Large intestine (tissue), 3 donors: Measurements from ENCODE around the gene CD300LF. TPM values are rescaled to one million over a fixed set of nuclear protein-coding genes. Genes with fewer than 3 reads are reported as not detected.

ENCODE experiments used
- DNase-seq, 2 donors: peaks; one replicate each; pipeline versions ENCODE4 v3.0.0 to v3.0.0-alpha.2; 2013
- H3K27ac ChIP-seq: one replicate; pipeline ENCODE4 v1.5.1; 2013; ENCODE audit warnings: low read length
- H3K27me3 ChIP-seq: 2 replicates; pipeline ENCODE4 v1.6.1; 2013; ENCODE audit warnings: low read length; ENCODE audit not compliant: control insufficient read depth, insufficient read depth
- H3K36me3 ChIP-seq: 2 replicates; pipeline ENCODE4 v1.6.1; 2013; ENCODE audit warnings: low read length; ENCODE audit not compliant: control insufficient read depth, insufficient read depth
- H3K4me1 ChIP-seq: one replicate; pipeline ENCODE4 v1.6.1; 2013; ENCODE audit warnings: low read length; ENCODE audit not compliant: control insufficient read depth, insufficient read depth
- H3K4me3 ChIP-seq: one replicate; pipeline ENCODE4 v1.5.1; 2013; ENCODE audit warnings: low read length
- H3K9me3 ChIP-seq: one replicate; pipeline ENCODE4 v1.6.1; 2013; ENCODE audit warnings: mild to moderate bottlenecking, low read depth, low read length, moderate library complexity; ENCODE audit not compliant: control insufficient read depth
- WGBS: methylation state at CpG from one replicate; pipeline ENCODE4 v1.1.5; 2013; ENCODE audit warnings: low lambda C conversion rate; ENCODE audit not compliant: insufficient coverage; 5-methylcytosine and 5-hydroxymethylcytosine counted together
- polyA plus RNA-seq: library from polyadenylated mRNA; unstranded; fragments of 120-200 nt; gene quantifications from one replicate; pipeline ENCODE4 v1.2.1, GENCODE V29; 2013

CD300LF gene
- polyA plus RNA-seq, 1 donor = 2.2 TPM

GRCh38 chr17:74694081-74694480, 18.6 kb downstream of the CD300LF start:
- 90% methylated on average over 2 of the region's 4 CpGs for WGBS
- H3K27ac ChIP-seq = no peak overlapping the region
- H3K4me3 ChIP-seq = no peak overlapping the region
- no peaks in the 10 kb centered on the region for H3K9me3 ChIP-seq
- no peaks in the 10 kb centered on the region for H3K36me3 ChIP-seq
- peaks cover 3% of the 10 kb centered on the region for H3K27me3 ChIP-seq
- no peaks in the 10 kb centered on the region for H3K4me1 ChIP-seq
- DNase-seq = no peak

GRCh38 chr17:74691151-74691550, 21.6 kb downstream of the CD300LF start:
- H3K27ac ChIP-seq = no peak overlapping the region

GRCh38 chr17:74690409-74690825, 22.3 kb downstream of the CD300LF start:
- Histone ChIP-seq H3K27ac (no peak overlapping the region), H3K27me3 (peaks cover 4% of the 10 kb centered on the region), H3K4me3 (no peak overlapping the region), H3K9me3 (no peaks in the 10 kb centered on the region), H3K4me1 (no peaks in the 10 kb centered on the region), H3K36me3 (no peaks in the 10 kb centered on the region)
- DNase-seq = no peak
- no CpG with 5 or more reads among the region's 6 CpGs for WGBS

More at GRCh38 chr17:74691151-74691550, 21.6 kb downstream of the CD300LF start:
- WGBS = 40% methylated on average over 1 of the region's 8 CpGs
- Histone ChIP-seq H3K27me3 (peaks cover 3% of the 10 kb centered on the region), H3K4me3 (no peak overlapping the region), H3K4me1 (no peaks in the 10 kb centered on the region), H3K9me3 (no peaks in the 10 kb centered on the region), H3K36me3 (no peaks in the 10 kb centered on the region)
- no peak for DNase-seq

- Histone ChIP-seq H3K36me3 (no peaks in the 10 kb centered on the region), H3K27ac (no peak overlapping the region), H3K9me3 (no peaks in the 10 kb centered on the region), H3K27me3 (peaks cover 4% of the 10 kb centered on the region), H3K4me1 (no peaks in the 10 kb centered on the region), H3K4me3 (no peak overlapping the region)
- WGBS = no CpG with 5 or more reads among the region's 3 CpGs
- no peak for DNase-seq
These were observed 24.8 kb downstream of the CD300LF start for GRCh38 chr17:74687886-74688285.

- WGBS = no CpG with 5 or more reads among the region's 5 CpGs
- H3K27ac ChIP-seq = no peak overlapping the region
- no peaks in the 10 kb centered on the region for H3K4me1 ChIP-seq
- no peaks in the 10 kb centered on the region for H3K36me3 ChIP-seq
- H3K9me3 ChIP-seq = no peaks in the 10 kb centered on the region
- no peak overlapping the region for H3K4me3 ChIP-seq
- peaks cover 4% of the 10 kb centered on the region for H3K27me3 ChIP-seq
- no peak for DNase-seq
These were observed 26.0 kb downstream of the CD300LF start for GRCh38 chr17:74686761-74687160.

GRCh38 chr17:74682471-74683190, 30.1 kb downstream of the CD300LF start:
- DNase-seq = no peak
- WGBS = no CpG with 5 or more reads among the region's 15 CpGs
- Histone ChIP-seq H3K36me3 (no peaks in the 10 kb centered on the region), H3K27me3 (peaks cover 5% of the 10 kb centered on the region), H3K9me3 (no peaks in the 10 kb centered on the region), H3K4me3 (no peak overlapping the region), H3K27ac (no peak overlapping the region), H3K4me1 (no peaks in the 10 kb centered on the region)

GRCh38 chr17:74682028-74682427, 30.7 kb downstream of the CD300LF start:
- WGBS = no CpG with 5 or more reads among the region's 6 CpGs
- Histone ChIP-seq H3K9me3 (no peaks in the 10 kb centered on the region), H3K27ac (no peak overlapping the region), H3K36me3 (no peaks in the 10 kb centered on the region), H3K4me3 (no peak overlapping the region), H3K4me1 (no peaks in the 10 kb centered on the region), H3K27me3 (peaks cover 8% of the 10 kb centered on the region)
- DNase-seq = no peak

GRCh38 chr17:74680941-74681340, 31.8 kb downstream of the CD300LF start:
- no peaks in the 10 kb centered on the region for H3K9me3 ChIP-seq
- H3K36me3 ChIP-seq = no peaks in the 10 kb centered on the region
- no peak overlapping the region for H3K27ac ChIP-seq
- H3K4me1 ChIP-seq = no peaks in the 10 kb centered on the region
- H3K27me3 ChIP-seq = peaks cover 8% of the 10 kb centered on the region
- no peak for DNase-seq
- H3K4me3 ChIP-seq = no peak overlapping the region
- WGBS = no CpG with 5 or more reads among the region's 5 CpGs

- WGBS = no CpG with 5 or more reads among the region's 2 CpGs
These were observed 32.5 kb downstream of the CD300LF start for GRCh38 chr17:74680213-74680612.

GRCh38 chr17:74679374-74679773, 33.3 kb downstream of the CD300LF start:
- no peak overlapping the region for H3K27ac ChIP-seq
- no peaks in the 10 kb centered on the region for H3K4me1 ChIP-seq
- no peaks in the 10 kb centered on the region for H3K36me3 ChIP-seq
- WGBS = no CpG with 5 or more reads among the region's 2 CpGs
- peaks cover 3% of the 10 kb centered on the region for H3K27me3 ChIP-seq
- H3K4me3 ChIP-seq = no peak overlapping the region
- no peaks in the 10 kb centered on the region for H3K9me3 ChIP-seq
- DNase-seq = no peak

More at GRCh38 chr17:74680213-74680612, 32.5 kb downstream of the CD300LF start:
- no peaks in the 10 kb centered on the region for H3K36me3 ChIP-seq
- no peak overlapping the region for H3K4me3 ChIP-seq
- no peaks in the 10 kb centered on the region for H3K4me1 ChIP-seq
- DNase-seq = no peak
- no peaks in the 10 kb centered on the region for H3K9me3 ChIP-seq
- no peak overlapping the region for H3K27ac ChIP-seq
- peaks cover 3% of the 10 kb centered on the region for H3K27me3 ChIP-seq

GRCh38 chr17:74678541-74678940, 34.2 kb downstream of the CD300LF start:
- H3K36me3 ChIP-seq = no peaks in the 10 kb centered on the region
- peak overlapping the region; percentile 16 for H3K27ac ChIP-seq
- no CpG with 5 or more reads among the region's 2 CpGs for WGBS
- no peaks in the 10 kb centered on the region for H3K9me3 ChIP-seq
- H3K27me3 ChIP-seq = peaks cover 3% of the 10 kb centered on the region
- no peak for DNase-seq
- H3K4me3 ChIP-seq = no peak overlapping the region
- H3K4me1 ChIP-seq = no peaks in the 10 kb centered on the region
